ENCODE data around the gene GAS7.

- TF ChIP-seq CTCF (optimal IDR thresholded peaks at IDR 0.05 in 1 of 3, IDR thresholded peaks at IDR 0.05 in 1 of 3, conservative IDR thresholded peaks at IDR 0.05 in 1 of 3; ENCODE audit: extremely low read depth in 1 of 3, insufficient read depth in 2 of 3, low read length in 3 of 3) (no peak), EZH2 (IDR thresholded peaks at IDR 0.05; ENCODE audit: low read length) (no peak)
Measured at GRCh38 chr17:9953492-9953891, 244.9 kb downstream of the GAS7 start.

All from keratinocyte (primary cell).